ENCODE data around the gene PDIA5. TPM values are rescaled to one million over a fixed set of nuclear protein-coding genes. Genes with fewer than 3 reads are reported as not detected.

Gene PDIA5
- total RNA-seq, 2 experiments from 2014 or later: 2.2 to 3.0 TPM

DNA sequence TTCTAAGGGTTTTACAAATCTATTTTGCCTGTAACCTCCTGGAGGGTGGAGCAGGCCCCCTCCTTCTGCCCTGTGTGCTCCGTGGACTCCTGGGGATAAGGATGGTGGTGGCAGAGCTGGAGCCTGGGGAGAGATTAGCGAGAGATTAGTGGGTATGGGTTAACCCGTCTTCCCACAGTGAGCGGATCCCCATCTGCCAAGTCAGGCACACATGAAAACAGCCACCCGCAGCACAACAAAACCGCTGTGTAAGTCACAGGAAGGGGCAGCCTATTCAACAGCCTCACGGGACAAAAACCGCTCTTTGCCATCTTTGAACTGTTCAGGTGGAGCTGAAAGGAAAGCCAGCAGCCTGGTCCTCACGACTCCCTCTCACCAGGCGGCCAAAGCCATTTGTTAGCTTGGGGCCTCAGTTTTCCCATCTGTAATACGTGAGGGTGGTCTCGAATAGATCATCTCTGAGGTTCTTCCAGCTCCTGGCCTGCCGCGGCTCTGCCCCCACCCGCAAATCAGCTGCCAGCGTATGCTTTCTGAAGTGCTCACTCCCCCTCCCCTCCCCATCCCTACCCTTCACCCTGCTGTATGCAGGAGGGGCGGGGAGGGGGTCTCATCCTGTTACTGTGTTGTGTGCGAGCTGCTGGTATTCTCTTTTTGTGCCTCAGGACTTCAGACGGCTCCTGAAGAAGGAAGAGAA, 43.6 kb downstream of the PDIA5 start:
- Histone ChIP-seq H3K27me3 (ENCODE audit: control insufficient read depth in 1 of 2, insufficient read depth in 2 of 2, low read length in 2 of 2) (no peaks in the 10 kb centered on the region), H3K4me1 (ENCODE audit: insufficient read depth, low read length) (no peaks in the 10 kb centered on the region), H3K36me3 (ENCODE audit: insufficient read depth, low read length) (no peaks in the 10 kb centered on the region), H3K9me3 (ENCODE audit: control insufficient read depth in 1 of 2, insufficient read depth in 1 of 2, low read length in 2 of 2) (no peaks in the 10 kb centered on the region), H3K4me3 (ENCODE audit: low read length) (no peak overlapping the region), H3K27ac (ENCODE audit: low read depth in 1 of 2, low read length in 2 of 2) (no peak overlapping the region)
- ChIA-PET CTCF (no interaction called here), POLR2A (no interaction called here)
- intact Hi-C loops (cut with DNase I, micrococcal nuclease): no loop called here
- Mint-ChIP-seq H3K27ac (no peak overlapping the region), H3K27me3 (no peaks in the 10 kb centered on the region), H3K9me3 (no peaks in the 10 kb centered on the region), H3K36me3 (ENCODE audit: low read depth) (peaks cover 44% of the 10 kb centered on the region), H3K4me1 (ENCODE audit: low read depth) (no peaks in the 10 kb centered on the region), H3K4me3 (no peak overlapping the region)
- no peak for DNase-seq
- TF ChIP-seq, protein P1, sequence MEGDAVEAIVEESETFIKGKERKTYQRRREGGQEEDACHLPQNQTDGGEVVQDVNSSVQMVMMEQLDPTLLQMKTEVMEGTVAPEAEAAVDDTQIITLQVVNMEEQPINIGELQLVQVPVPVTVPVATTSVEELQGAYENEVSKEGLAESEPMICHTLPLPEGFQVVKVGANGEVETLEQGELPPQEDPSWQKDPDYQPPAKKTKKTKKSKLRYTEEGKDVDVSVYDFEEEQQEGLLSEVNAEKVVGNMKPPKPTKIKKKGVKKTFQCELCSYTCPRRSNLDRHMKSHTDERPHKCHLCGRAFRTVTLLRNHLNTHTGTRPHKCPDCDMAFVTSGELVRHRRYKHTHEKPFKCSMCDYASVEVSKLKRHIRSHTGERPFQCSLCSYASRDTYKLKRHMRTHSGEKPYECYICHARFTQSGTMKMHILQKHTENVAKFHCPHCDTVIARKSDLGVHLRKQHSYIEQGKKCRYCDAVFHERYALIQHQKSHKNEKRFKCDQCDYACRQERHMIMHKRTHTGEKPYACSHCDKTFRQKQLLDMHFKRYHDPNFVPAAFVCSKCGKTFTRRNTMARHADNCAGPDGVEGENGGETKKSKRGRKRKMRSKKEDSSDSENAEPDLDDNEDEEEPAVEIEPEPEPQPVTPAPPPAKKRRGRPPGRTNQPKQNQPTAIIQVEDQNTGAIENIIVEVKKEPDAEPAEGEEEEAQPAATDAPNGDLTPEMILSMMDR (IDR thresholded peaks at IDR 0.05): no peak
- ATAC-seq (ENCODE audit: poor library complexity): no peak

DNA sequence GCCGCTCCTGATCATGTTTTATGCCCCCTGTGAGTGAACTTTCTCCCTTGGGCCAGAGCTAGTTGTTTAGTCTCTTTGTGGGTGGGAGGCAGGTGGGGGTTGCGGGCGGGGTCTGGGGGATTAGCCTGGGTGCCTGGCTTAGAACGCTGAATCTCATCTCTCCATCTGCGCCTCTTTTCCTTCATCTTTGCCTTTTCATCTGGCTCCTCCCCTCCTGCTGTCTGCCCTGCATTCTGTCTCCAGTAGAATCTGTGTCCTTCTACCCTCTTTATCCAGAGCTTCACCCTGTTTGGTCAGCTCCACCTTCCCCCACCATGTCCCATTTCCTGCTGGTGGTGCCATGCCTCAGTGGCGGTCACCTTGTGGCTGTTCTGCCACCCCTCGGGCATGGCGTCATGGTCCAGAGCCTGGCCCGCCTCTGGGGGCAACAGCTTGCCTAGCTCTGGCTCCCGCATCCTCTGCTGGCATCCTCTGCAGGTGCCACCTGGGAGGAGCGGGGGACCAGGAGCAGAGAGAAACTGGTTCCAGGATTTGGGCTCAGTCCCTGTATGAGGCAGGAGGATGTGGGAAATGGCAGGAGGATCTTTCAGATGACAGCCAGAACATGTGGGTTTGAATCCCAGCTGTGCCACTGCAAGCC, 44.3 kb downstream of the PDIA5 start:
- no peak overlapping the region for H3K27ac ChIP-seq (ENCODE audit: low read depth in 1 of 2, low read length in 2 of 2)
- H3K4me1 ChIP-seq (ENCODE audit: insufficient read depth, low read length): no peaks in the 10 kb centered on the region
- Mint-ChIP-seq H3K36me3 (ENCODE audit: low read depth) (peaks cover 44% of the 10 kb centered on the region), H3K27me3 (no peaks in the 10 kb centered on the region), H3K4me3 (no peak overlapping the region), H3K9me3 (no peaks in the 10 kb centered on the region), H3K4me1 (ENCODE audit: low read depth) (no peaks in the 10 kb centered on the region), H3K27ac (no peak overlapping the region)
- intact Hi-C loops (cut with DNase I, micrococcal nuclease): no loop called here
- no peaks in the 10 kb centered on the region for H3K36me3 ChIP-seq (ENCODE audit: insufficient read depth, low read length)
- TF ChIP-seq, protein P1 (IDR thresholded peaks at IDR 0.05): no peak
- H3K27me3 ChIP-seq (ENCODE audit: control insufficient read depth in 1 of 2, insufficient read depth in 2 of 2, low read length in 2 of 2): no peaks in the 10 kb centered on the region
- H3K9me3 ChIP-seq (ENCODE audit: control insufficient read depth in 1 of 2, insufficient read depth in 1 of 2, low read length in 2 of 2): no peaks in the 10 kb centered on the region
- POLR2A ChIA-PET: no interaction called here
- ATAC-seq (ENCODE audit: poor library complexity) (no peak), DNase-seq (no peak)
- CTCF ChIA-PET: no interaction called here
- H3K4me3 ChIP-seq (ENCODE audit: low read length): no peak overlapping the region

DNA sequence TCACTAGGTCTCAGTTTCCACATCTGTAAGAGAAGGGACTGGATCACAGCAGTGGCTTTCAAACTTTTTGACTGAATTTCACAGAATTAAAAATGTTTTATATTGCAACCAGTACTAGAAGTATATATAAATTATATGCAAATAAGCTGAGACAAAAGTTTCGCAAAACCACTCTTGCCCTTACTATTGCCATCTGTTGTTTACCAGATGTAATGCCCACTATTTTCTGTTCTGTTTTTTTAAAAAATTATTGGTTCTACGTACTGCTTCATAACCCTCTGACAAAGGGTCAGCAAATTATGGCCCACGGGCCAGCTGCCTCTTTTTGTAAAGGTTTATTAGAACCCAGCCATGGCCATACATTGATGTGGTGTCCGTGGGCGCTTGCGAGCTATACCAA, 44.8 kb downstream of the PDIA5 start:
- Histone ChIP-seq H3K27ac (ENCODE audit: low read depth in 1 of 2, low read length in 2 of 2) (no peak overlapping the region), H3K27me3 (ENCODE audit: control insufficient read depth in 1 of 2, insufficient read depth in 2 of 2, low read length in 2 of 2) (no peaks in the 10 kb centered on the region), H3K4me3 (ENCODE audit: low read length) (no peak overlapping the region), H3K36me3 (ENCODE audit: insufficient read depth, low read length) (no peaks in the 10 kb centered on the region), H3K4me1 (ENCODE audit: insufficient read depth, low read length) (no peaks in the 10 kb centered on the region), H3K9me3 (ENCODE audit: control insufficient read depth in 1 of 2, insufficient read depth in 1 of 2, low read length in 2 of 2) (no peaks in the 10 kb centered on the region)
- POLR2A ChIA-PET: no interaction called here
- no peaks in the 10 kb centered on the region for H3K4me1 Mint-ChIP-seq (ENCODE audit: low read depth)
- CTCF ChIA-PET: no interaction called here
- H3K4me3 Mint-ChIP-seq: no peak overlapping the region
- H3K27me3 Mint-ChIP-seq: no peaks in the 10 kb centered on the region
- no peaks in the 10 kb centered on the region for H3K9me3 Mint-ChIP-seq
- intact Hi-C loops (cut with DNase I, micrococcal nuclease): no loop called here
- no peak overlapping the region for H3K27ac Mint-ChIP-seq
- no peak for DNase-seq
- ATAC-seq (ENCODE audit: poor library complexity): no peak
- H3K36me3 Mint-ChIP-seq (ENCODE audit: low read depth): peaks cover 46% of the 10 kb centered on the region
- TF ChIP-seq, protein P1 (IDR thresholded peaks at IDR 0.05): no peak
